Effector CD8-positive, alpha-beta T cell (primary cell): Measurements from ENCODE around the gene ROBO4.

Experiments
- DNase-seq: peaks from one replicate; lab custom pipeline; 2025; lab: John Stamatoyannopoulos, UW

ROBO4 gene

GRCh38 chr11:124918950-124919349, 21.3 kb upstream of the ROBO4 start, which contains the start of gene HEPN1:
Gene HEPN1 (plus strand): TSS chr11:124919250.
- DNase-seq, result no peak

GRCh38 chr11:124917115-124917637, 19.5 kb upstream of the ROBO4 start:
- no peak for DNase-seq

GRCh38 chr11:124916370-124916710, 18.7 kb upstream of the ROBO4 start:
- DNase-seq, result no peak

DNA sequence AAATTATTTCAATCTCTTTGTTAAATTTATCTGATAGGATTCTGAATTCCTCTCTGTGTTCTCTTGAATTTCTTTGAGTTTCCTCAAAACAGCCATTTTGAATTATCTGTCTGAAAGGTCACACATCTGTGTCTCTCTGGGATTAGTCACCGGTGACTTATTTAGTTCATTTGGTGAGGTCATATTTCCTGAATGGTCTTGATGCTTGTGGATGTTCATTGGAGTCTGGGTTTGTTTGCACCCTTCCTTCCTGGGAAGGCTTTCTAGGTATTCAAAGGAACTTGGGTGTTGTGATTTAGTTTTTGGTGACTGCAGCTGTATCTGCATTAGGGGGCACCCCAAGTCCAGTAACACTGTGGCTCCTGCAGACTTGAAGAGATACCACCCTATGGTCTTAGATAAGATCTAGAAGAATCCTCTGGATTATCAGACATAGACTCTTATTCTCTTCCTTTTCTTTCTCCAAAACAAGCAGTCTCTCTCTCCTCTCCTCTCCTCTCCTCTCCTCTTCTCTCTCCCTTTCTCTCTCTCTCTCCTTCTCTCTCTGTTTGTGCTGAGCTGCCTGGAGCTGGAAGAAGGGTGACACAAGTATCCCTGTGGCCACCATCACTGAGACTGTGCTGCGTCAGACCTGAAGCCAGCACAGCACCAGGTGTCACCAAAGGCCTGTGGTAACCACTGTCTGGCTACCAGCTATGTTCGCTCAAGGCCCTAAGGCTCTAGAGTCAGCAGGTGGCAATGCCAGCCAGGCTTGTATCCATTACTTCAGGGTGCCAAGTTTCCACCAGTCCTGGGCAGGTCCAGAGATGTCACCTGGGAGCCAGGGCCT, 18.1 kb upstream of the ROBO4 start:
- DNase-seq, result no peak

DNA sequence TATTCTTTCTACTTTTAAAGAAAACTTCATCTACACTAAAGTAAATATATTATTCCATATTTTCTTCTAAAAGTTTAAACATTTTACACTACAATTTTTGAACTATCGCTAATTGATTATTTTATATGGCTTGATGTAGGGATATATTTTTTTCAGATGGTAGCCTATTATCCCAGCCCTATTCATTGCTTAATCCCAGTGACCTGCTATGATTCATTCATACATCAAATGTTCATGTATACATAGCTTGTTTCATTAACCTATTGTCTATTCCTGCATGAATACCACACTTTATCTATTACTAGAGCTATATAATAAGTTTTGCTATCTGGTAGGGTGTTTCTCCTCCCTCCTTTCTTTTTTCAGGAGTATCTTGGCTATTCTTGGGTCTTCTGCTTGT, 5.0 kb upstream of the ROBO4 start:
- no peak for DNase-seq

DNA sequence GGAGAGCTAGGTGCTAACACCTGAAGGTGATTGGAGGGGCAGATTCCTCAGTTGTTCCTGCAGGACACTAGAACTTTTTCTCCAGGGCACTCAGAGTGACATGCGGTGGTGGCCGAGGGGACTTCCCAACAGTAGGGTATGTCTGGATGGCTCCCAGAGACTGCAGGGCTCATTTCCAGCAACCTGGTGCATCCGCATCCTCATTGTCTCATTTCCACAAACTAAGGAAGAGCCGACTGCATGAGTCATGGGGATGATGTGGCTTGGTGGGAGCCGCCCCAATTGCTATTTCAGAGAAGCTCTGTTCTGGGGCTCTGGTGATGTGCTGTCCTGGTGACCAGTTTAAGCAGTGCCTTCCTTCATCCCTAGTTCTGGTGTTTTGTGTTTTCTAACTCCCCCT, 2.8 kb upstream of the ROBO4 start:
- DNase-seq, result no peak

- no peak for DNase-seq
These were observed 1.9 kb upstream of the ROBO4 start for GRCh38 chr11:124899383-124900145.

GRCh38 chr11:124898711-124899110, 1.0 kb upstream of the ROBO4 start:
- no peak for DNase-seq

DNA sequence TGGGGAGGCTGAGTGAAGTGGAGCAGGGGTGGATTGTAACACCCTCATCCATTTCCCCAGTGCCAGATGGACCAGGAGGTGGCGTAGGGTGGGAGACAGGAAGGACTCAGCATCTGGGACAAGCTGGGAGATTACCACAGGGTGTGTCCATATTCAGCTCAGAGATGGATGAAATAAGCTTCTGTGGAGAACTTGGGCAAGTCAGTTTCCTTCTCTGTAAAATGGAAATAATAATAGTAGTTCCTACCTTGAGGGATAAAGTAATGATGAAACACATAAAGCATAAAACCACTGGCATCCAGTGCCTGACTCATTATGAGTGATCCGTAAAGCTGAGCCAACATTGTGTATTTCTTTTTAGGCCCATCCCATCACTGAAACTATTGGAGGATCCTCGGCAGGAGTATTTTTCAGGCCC, 607 bp upstream of the ROBO4 start:
- DNase-seq, result no peak

DNA sequence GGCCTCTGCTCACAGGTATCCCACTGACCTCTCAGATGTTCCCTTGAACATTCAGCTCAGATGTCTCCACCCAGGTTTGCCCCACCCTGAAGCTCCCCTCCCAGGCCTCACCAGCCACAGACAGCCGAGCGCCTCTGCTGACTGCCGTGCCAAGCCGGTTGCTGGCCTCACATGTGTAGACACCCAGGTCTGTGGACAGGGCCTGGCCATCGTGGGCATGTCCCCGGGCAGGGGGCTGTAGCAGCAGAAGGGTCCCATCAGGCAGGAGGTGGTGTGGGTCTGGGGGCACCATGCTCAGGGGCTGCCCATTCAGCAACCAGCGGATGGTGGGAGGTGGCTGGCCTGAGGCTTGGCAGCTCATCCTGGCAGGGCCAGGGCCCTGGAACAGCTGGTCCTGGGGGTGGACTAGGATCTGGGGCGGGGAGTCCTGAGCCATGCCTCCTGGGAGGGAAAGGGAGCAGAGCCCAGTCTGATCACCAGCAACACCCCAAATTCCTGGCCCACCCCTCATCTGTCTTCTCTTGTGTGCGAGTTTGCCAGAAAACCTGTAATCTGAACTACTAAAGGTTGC, 759 bp downstream of the ROBO4 start:
- DNase-seq, result no peak

- DNase-seq, result no peak
These were observed 1.5 kb downstream of the ROBO4 start for GRCh38 chr11:124896071-124896750.

GRCh38 chr11:124895471-124895971, 2.1 kb downstream of the ROBO4 start:
- no peak for DNase-seq

GRCh38 chr11:124894606-124895430, 2.8 kb downstream of the ROBO4 start:
- no peak for DNase-seq

- no peak for DNase-seq
These were observed 3.8 kb downstream of the ROBO4 start for GRCh38 chr11:124893781-124894401.

DNA sequence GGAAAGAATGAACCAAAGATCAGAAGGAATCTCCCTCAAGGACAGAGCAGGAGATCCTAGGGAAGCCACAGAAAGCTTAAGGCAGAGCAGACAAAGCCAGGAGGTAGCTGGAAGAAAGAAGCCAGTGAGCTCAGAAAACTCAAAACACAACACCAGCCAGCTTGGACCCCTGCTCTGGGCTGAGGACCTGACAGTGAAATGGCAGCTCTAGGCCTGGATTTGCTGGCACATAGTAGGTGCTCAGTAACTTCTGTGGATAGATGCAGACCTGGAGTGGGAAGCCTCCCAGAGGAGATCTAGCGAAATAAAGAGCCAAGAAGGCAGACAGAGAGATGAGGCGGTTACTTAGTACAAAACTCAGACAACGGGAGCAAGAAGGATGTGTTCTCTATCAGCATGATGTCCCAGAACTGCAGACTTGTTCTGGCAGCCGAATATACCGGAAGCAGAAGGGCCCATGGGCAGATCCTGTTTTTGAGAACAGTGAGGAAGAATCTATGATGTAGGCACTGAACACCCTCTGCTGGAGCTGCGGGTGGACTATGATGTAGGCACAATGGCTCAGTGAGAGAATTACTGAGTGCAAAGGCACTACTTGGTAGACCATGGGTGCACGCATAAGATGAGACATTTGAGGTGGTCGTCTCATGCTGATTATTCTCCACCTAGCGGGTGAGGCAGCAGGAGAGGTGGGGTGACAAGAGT, 4.8 kb downstream of the ROBO4 start:
- DNase-seq, result no peak

DNA sequence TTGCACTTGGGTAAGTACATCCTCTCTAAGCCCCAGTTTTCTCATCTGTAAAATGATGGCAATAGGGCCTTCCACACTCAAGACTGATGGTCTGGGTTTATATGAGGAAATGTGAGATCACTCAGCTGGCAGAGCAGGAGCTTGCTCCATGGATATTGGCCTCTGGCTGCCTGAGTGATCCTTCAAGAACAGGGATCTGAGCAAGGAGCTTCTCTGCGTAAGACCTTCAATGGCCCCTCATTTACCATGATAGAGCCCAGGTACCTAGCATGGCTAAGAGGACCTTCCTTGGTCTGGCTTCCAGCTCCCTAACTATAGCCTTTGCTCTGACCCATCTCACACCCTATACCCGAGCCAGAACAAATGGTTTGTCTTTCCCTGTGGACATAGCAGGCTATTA, 5.5 kb downstream of the ROBO4 start:
- DNase-seq, result no peak

GRCh38 chr11:124891373-124891861, 6.2 kb downstream of the ROBO4 start:
- no peak for DNase-seq

GRCh38 chr11:124890683-124891372, 6.8 kb downstream of the ROBO4 start:
- no peak for DNase-seq

DNA sequence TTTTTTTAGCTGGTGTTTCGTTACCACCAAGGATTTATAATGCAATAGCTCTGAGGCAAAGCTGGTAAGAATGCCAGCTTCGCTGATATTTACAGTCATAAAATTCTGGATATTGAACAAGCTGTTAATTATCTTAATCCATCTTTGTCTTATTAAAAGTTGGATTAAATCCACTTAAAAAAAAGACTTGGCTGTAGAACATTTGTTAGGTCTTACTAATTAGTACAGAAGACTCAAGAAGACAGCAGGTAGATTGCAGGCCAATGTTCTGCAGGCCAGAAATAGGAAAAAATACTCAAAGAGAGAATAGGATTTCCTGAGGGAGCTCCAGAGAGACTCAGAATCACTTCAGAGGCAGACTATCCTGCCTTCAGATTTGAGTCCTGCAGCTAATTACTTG, 7.5 kb downstream of the ROBO4 start:
- no peak for DNase-seq
